Ramos (cell line): ENCODE measurements around the gene IWS1.
"Not testable (repeated sequence)": the region's sequence is repeated elsewhere in the genome, so short reads cannot be mapped to it uniquely, and the experiment has no call there.

Source experiments
- in situ Hi-C: fragments of 300-500 bp; cut with MboI; formaldehyde crosslinking; loops from one replicate; pipeline ENCODE4 v1.14.3; 2022; ENCODE audit warnings: low sequenced_read_pairs; ENCODE audit not compliant: unreplicated experiment

The IWS1 gene

GRCh38 chr2:127463155-127463991 is 62.9 kb downstream of the IWS1 start:
- in situ Hi-C loops, result no loop called here

- in situ Hi-C loops, result no loop called here
Measured at GRCh38 chr2:127462461-127462860, 63.8 kb downstream of the IWS1 start.

- in situ Hi-C loops, result no loop called here
Measured at GRCh38 chr2:127456960-127457359, 69.3 kb downstream of the IWS1 start.

- in situ Hi-C loops, result no loop called here
Measured at GRCh38 chr2:127455566-127456493, 70.5 kb downstream of the IWS1 start.

- in situ Hi-C loops, result no loop called here
Measured at GRCh38 chr2:127454595-127455565, 71.4 kb downstream of the IWS1 start.

- in situ Hi-C loops, result no loop called here
Measured at GRCh38 chr2:127453392-127454171, 72.7 kb downstream of the IWS1 start.

GRCh38 chr2:127453013-127453391 is 73.3 kb downstream of the IWS1 start:
- in situ Hi-C loops, result no loop called here

GRCh38 chr2:127452423-127452822 is 73.9 kb downstream of the IWS1 start:
- in situ Hi-C loops, result not testable (repeated sequence)

- in situ Hi-C loops, result no loop called here
Measured at GRCh38 chr2:127451981-127452380, 74.3 kb downstream of the IWS1 start.

GRCh38 chr2:127449898-127450297 is 76.4 kb downstream of the IWS1 start:
- in situ Hi-C loops, result no loop called here

- in situ Hi-C loops, result no loop called here
Measured at GRCh38 chr2:127449414-127449813, 76.9 kb downstream of the IWS1 start.

- in situ Hi-C loops, result no loop called here
Measured at GRCh38 chr2:127448526-127448925, 77.8 kb downstream of the IWS1 start.

- in situ Hi-C loops, result no loop called here
Measured at GRCh38 chr2:127439343-127439742, 86.9 kb downstream of the IWS1 start.

- in situ Hi-C loops, result no loop called here
Measured at GRCh38 chr2:127437781-127438726, 88.2 kb downstream of the IWS1 start.

GRCh38 chr2:127437056-127437455 is 89.2 kb downstream of the IWS1 start:
- in situ Hi-C loops, result no loop called here

GRCh38 chr2:127434515-127434914 is 91.8 kb downstream of the IWS1 start:
- in situ Hi-C loops, result no loop called here

GRCh38 chr2:127431408-127432023 is 94.8 kb downstream of the IWS1 start:
- in situ Hi-C loops, result no loop called here
